CD4-positive, alpha-beta T cell treated with Interleukin-4 for 1 hour (primary cell): Measurements from ENCODE around the gene CDSN.
"Not testable (repeated sequence)": the region's sequence is repeated elsewhere in the genome, so short reads cannot be mapped to it uniquely, and the experiment has no call there.

Experiments used
- DNase-seq, 2 donors: peaks; one replicate each; pipeline ENCODE4 v3.0.0-alpha.2; 2020 to 2022

Gene CDSN

GRCh38 chr6:31081872-31082271, 38.4 kb downstream of the CDSN start:
- no peak for DNase-seq

- peak; percentile 72 to 74 for DNase-seq
These were observed 40.5 kb downstream of the CDSN start for GRCh38 chr6:31079656-31080261.

GRCh38 chr6:31076611-31077010, 43.6 kb downstream of the CDSN start:
- DNase-seq: no peak

GRCh38 chr6:31075528-31075927, 44.7 kb downstream of the CDSN start:
- DNase-seq: no peak

- DNase-seq: no peak
These were observed 45.8 kb downstream of the CDSN start for GRCh38 chr6:31074401-31074800.

- peak in 1 of 2 donors; percentile 11 for DNase-seq
These were observed 49.5 kb downstream of the CDSN start for GRCh38 chr6:31070711-31071197.

- DNase-seq: peak; percentile 62 to 69
These were observed 51.4 kb downstream of the CDSN start for GRCh38 chr6:31068669-31069340.

GRCh38 chr6:31067891-31068668, 52.2 kb downstream of the CDSN start:
- DNase-seq: not testable (repeated sequence)

- not testable (repeated sequence) for DNase-seq
These were observed 53.2 kb downstream of the CDSN start for GRCh38 chr6:31067028-31067427.

- no peak for DNase-seq
These were observed 54.7 kb downstream of the CDSN start for GRCh38 chr6:31065556-31065955.
